ENCODE results near the gene C20orf173. TPM values are rescaled to one million over a fixed set of nuclear protein-coding genes. Genes with fewer than 3 reads are reported as not detected.
A peak's percentile ranks its signal among the peaks of the same experiment; 100 is the strongest.

Gene C20orf173
- total and polyA plus RNA-seq, 12 donors: not detected

GRCh38 chr20:35511814-35512420 lies 17.5 kb downstream of the C20orf173 start:
- intact Hi-C loops (cut with DNase I): no loop called here
- Histone ChIP-seq H3K36me3 (replicated peaks in 1 of 2) (peaks cover 0 to 46% of the 10 kb centered on the region in 2 donors), H3K27me3 (no peaks in the 10 kb centered on the region), H3K27ac (peak overlapping the region in 1 of 5 donors; percentile 29), H3K9me3 (replicated peaks in 1 of 3) (no peaks in the 10 kb centered on the region), H3K4me3 (no peak overlapping the region), H3K4me1 (replicated peaks in 1 of 2) (peaks cover 0 to 8% of the 10 kb centered on the region in 2 donors)
- peak in 5 of 6 experiments; percentile 51 to 67 (median 63) for TF ChIP-seq CTCF (IDR thresholded peaks at IDR 0.05)
- no peak for TF ChIP-seq POLR2A (IDR thresholded peaks at IDR 0.05)
- DNase-seq: peak in 2 of 7 donors; percentile 24 to 43
- WGBS, 4 donors: 73 to 83% (median 80%) methylated on average over 2 of the region's 2 CpGs

GRCh38 chr20:35510951-35511735 lies 18.3 kb downstream of the C20orf173 start:
- WGBS, 4 donors: 86 to 94% (median 90%) methylated on average over 8 to 11 of the region's 12 CpGs
- Histone ChIP-seq H3K4me1 (replicated peaks in 1 of 2) (peaks cover 0 to 3% of the 10 kb centered on the region in 2 donors), H3K36me3 (replicated peaks in 1 of 2) (peaks cover 0 to 46% of the 10 kb centered on the region in 2 donors), H3K9me3 (replicated peaks in 1 of 3) (no peaks in the 10 kb centered on the region), H3K27ac (no peak overlapping the region), H3K4me3 (no peak overlapping the region), H3K27me3 (no peaks in the 10 kb centered on the region)
- intact Hi-C loops (cut with DNase I): no loop called here
- TF ChIP-seq CTCF (IDR thresholded peaks at IDR 0.05) (no peak), POLR2A (IDR thresholded peaks at IDR 0.05) (no peak)
- DNase-seq: no peak

- 94 to 97% (median 96%) methylated on average over 6 to 10 of the region's 10 CpGs for WGBS, 4 donors
- intact Hi-C loops (cut with DNase I): no loop called here
- H3K4me1 ChIP-seq (replicated peaks in 1 of 2): peaks cover 0 to 11% of the 10 kb centered on the region in 2 donors
- H3K4me3 ChIP-seq: no peak overlapping the region
- H3K27ac ChIP-seq: no peak overlapping the region
- no peaks in the 10 kb centered on the region for H3K9me3 ChIP-seq (replicated peaks in 1 of 3)
- no peak for TF ChIP-seq CTCF (IDR thresholded peaks at IDR 0.05)
- TF ChIP-seq POLR2A (IDR thresholded peaks at IDR 0.05): no peak
- H3K36me3 ChIP-seq (replicated peaks in 1 of 2): peaks cover 0 to 54% of the 10 kb centered on the region in 2 donors
- H3K27me3 ChIP-seq: no peaks in the 10 kb centered on the region
- no peak for DNase-seq
Observed at GRCh38 chr20:35508493-35509218, 20.8 kb downstream of the C20orf173 start.
